ENCODE measurements around the gene PTMA.

DNA sequence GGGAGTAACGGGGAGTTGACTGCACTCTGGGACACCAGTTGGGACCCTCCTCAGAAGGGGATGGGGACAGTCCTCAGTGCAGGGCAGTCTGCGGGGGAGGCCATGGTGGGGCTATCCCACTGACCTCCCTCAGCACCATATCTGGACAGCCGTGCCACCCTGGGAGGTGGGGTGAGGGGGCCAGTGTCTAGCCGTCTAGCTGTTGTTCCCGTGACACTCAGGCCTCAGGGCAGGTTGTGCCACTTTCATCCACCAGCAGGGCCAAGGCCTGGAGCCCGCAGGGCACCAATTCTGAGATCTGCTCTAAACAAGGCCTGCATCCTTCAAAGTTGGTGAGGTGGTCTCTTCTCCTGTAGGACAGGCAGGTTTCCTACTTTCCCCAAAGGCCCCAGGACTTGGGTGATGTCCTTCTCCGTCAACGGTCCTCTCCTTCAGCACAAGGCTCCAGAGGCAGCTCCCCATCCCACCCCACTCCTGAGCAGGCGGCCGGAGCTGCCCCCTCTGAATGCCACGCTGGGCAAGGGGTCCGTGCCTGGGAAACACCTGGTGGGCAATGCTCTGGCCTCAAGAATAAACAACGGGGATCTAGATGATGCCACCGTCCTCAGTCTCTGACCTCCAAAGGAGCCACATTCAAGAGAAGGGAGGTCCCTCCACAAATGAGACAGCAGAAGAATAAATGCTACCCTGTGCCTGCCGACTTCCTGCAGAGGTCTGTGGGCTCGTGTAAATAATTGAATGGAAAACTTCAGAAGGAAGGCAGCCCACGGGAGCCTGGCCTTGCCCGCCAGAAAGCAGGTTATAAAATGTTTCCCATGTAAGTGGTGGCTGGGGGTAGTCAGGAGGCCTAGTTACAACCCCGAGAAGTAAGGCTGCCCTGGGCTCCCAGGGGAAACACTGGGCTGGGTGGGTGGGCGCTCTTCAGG is 42.8 kb upstream of the PTMA start:
- TF ChIP-seq, protein P1, sequence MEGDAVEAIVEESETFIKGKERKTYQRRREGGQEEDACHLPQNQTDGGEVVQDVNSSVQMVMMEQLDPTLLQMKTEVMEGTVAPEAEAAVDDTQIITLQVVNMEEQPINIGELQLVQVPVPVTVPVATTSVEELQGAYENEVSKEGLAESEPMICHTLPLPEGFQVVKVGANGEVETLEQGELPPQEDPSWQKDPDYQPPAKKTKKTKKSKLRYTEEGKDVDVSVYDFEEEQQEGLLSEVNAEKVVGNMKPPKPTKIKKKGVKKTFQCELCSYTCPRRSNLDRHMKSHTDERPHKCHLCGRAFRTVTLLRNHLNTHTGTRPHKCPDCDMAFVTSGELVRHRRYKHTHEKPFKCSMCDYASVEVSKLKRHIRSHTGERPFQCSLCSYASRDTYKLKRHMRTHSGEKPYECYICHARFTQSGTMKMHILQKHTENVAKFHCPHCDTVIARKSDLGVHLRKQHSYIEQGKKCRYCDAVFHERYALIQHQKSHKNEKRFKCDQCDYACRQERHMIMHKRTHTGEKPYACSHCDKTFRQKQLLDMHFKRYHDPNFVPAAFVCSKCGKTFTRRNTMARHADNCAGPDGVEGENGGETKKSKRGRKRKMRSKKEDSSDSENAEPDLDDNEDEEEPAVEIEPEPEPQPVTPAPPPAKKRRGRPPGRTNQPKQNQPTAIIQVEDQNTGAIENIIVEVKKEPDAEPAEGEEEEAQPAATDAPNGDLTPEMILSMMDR (IDR thresholded peaks at IDR 0.05) = no peak
- TF ChIP-seq, protein P2, sequence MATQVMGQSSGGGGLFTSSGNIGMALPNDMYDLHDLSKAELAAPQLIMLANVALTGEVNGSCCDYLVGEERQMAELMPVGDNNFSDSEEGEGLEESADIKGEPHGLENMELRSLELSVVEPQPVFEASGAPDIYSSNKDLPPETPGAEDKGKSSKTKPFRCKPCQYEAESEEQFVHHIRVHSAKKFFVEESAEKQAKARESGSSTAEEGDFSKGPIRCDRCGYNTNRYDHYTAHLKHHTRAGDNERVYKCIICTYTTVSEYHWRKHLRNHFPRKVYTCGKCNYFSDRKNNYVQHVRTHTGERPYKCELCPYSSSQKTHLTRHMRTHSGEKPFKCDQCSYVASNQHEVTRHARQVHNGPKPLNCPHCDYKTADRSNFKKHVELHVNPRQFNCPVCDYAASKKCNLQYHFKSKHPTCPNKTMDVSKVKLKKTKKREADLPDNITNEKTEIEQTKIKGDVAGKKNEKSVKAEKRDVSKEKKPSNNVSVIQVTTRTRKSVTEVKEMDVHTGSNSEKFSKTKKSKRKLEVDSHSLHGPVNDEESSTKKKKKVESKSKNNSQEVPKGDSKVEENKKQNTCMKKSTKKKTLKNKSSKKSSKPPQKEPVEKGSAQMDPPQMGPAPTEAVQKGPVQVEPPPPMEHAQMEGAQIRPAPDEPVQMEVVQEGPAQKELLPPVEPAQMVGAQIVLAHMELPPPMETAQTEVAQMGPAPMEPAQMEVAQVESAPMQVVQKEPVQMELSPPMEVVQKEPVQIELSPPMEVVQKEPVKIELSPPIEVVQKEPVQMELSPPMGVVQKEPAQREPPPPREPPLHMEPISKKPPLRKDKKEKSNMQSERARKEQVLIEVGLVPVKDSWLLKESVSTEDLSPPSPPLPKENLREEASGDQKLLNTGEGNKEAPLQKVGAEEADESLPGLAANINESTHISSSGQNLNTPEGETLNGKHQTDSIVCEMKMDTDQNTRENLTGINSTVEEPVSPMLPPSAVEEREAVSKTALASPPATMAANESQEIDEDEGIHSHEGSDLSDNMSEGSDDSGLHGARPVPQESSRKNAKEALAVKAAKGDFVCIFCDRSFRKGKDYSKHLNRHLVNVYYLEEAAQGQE (IDR thresholded peaks at IDR 0.05; ENCODE audit: insufficient read depth in 1 of 2, low read depth in 2 of 2, low read length in 1 of 2) = no peak
- TF ChIP-seq POLR2AphosphoS5 (IDR thresholded peaks at IDR 0.05; ENCODE audit: low read depth, low read length) = no peak

All from Panc1 (cell line).